Skeletal muscle tissue (tissue), 4 donors: ENCODE data around the gene FADS2. TPM values are rescaled to one million over a fixed set of nuclear protein-coding genes. Genes with fewer than 3 reads are reported as not detected.

ENCODE experiments used
- H3K27ac ChIP-seq: one replicate; pipeline ENCODE4 v1.7.0; 2013; ENCODE audit warnings: mild to moderate bottlenecking, low read depth, low read length, inconsistent platforms
- H3K27me3 ChIP-seq, 3 donors: one replicate each; pipeline ENCODE4 v1.7.0; 2013; ENCODE audit warnings: low read length in 3 of 3; ENCODE audit not compliant: control insufficient read depth in 3 of 3, insufficient read depth in 3 of 3
- H3K36me3 ChIP-seq, 3 donors: one replicate each; pipeline ENCODE4 v1.7.0; 2013; ENCODE audit warnings: low read length in 3 of 3; ENCODE audit not compliant: control insufficient read depth in 3 of 3, insufficient read depth in 3 of 3
- H3K4me1 ChIP-seq, 3 donors: one replicate each; pipeline ENCODE4 v1.7.0; 2013; ENCODE audit warnings: low read length in 3 of 3, mild to moderate bottlenecking in 3 of 3; ENCODE audit not compliant: control insufficient read depth in 3 of 3, insufficient read depth in 3 of 3
- H3K4me3 ChIP-seq, 3 donors: one replicate each; pipeline ENCODE4 v1.7.0; 2013; ENCODE audit warnings: low read length in 3 of 3
- H3K9ac ChIP-seq, 3 donors: one replicate each; pipeline ENCODE4 v1.7.0; 2013; ENCODE audit warnings: low read length in 3 of 3, mild to moderate bottlenecking in 3 of 3, moderate library complexity in 2 of 3, low read depth in 1 of 3
- H3K9me3 ChIP-seq, 3 donors: one replicate each; pipeline ENCODE4 v1.7.0; 2013; ENCODE audit warnings: low read length in 3 of 3; ENCODE audit not compliant: control insufficient read depth in 3 of 3
- total RNA-seq: library from RNA; depleted of rRNA; stranded (reverse); fragments of >200 nt; gene quantifications from one replicate; pipeline ENCODE4 v1.2.3, GENCODE V29; 2014
- donor health status: Osteomylitis.

FADS2 gene
- total RNA-seq, 1 donor from 2014 or later, result 41.2 TPM

DNA sequence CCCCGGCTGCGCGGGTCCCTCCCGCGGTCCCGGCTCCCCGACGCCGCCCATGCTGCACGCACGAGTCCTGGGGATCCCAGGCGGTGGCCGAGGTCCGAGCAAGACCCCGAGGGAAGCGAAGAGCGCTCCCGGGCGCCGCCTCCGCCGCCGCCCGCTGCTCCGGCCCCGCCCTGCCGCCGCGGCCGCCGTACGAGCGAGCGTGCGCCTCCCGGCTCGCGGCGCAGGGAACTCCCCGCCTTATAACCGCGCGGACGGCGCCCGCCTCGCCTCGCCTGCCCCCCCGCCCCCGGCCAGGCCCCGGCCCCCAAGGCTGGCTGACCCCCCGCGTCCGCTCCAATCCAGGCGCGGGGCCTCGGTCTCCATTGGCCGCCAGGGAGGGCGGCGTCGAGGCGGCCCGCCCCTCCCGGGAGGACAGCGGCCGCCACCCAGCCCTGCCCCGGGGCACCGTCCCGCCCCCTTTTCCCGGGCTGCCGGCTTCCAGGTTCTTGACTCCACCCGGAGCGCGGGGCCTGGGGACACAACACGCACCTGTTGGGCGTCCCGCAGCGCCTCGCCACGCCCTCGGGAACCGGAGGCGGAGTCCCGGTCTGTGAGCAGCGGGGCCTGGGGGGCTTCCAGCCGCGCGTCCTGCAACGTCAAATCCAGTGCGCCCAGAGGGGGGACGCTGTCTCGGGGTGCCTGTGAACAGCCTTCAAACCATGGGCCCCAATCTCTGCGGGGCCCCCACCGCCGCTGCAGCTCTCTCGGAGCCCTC lies 63.4 kb downstream of the FADS2 start, which contains the start of gene FADS3:
TSS of gene FADS3 (minus strand) at position 215 of the 754 bp plus-strand sequence. CDS start at position 51, 164 bp downstream.
- no peaks in the 10 kb centered on the region for H3K9me3 ChIP-seq
- peak within 1 kb of the TSS; percentile 48 to 91 (median 86) for H3K4me3 ChIP-seq
- peak within 1 kb of the TSS; percentile 77 for H3K27ac ChIP-seq
- H3K9ac ChIP-seq, result peak within 1 kb of the TSS; percentile 72 to 91 (median 86)
- peaks cover 28 to 35% (median 34%) of the 10 kb centered on the region in 3 donors for H3K4me1 ChIP-seq
- H3K27me3 ChIP-seq, result no peaks in the 10 kb centered on the region
- peaks cover 0 to 3% (median 0%) of the 10 kb centered on the region in 3 donors for H3K36me3 ChIP-seq

DNA sequence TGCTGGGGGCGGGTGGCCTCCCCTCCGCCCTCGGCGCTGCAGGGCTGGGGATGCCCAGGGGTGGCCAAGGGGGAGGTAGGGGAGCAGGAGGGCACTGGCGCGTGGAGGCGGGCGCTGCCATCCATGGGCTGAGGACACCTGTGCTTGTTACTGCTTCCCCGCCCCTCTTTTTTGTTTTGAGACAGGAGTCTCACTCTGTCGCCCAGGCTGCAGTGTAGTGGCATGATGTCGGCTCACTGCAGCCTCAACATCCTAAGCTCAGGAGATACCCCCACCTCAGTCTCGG lies 63.9 kb downstream of the FADS2 start:
- no peaks in the 10 kb centered on the region for H3K9me3 ChIP-seq
- no peaks in the 10 kb centered on the region for H3K27me3 ChIP-seq
- peak overlapping the region; percentile 67 to 80 (median 70) for H3K9ac ChIP-seq
- peak overlapping the region; percentile 66 for H3K27ac ChIP-seq
- H3K36me3 ChIP-seq, result peaks cover 0 to 5% (median 0%) of the 10 kb centered on the region in 3 donors
- H3K4me3 ChIP-seq, result peak overlapping the region in 2 of 3 donors; percentile 72 to 73
- peaks cover 28 to 32% (median 30%) of the 10 kb centered on the region in 3 donors for H3K4me1 ChIP-seq

DNA sequence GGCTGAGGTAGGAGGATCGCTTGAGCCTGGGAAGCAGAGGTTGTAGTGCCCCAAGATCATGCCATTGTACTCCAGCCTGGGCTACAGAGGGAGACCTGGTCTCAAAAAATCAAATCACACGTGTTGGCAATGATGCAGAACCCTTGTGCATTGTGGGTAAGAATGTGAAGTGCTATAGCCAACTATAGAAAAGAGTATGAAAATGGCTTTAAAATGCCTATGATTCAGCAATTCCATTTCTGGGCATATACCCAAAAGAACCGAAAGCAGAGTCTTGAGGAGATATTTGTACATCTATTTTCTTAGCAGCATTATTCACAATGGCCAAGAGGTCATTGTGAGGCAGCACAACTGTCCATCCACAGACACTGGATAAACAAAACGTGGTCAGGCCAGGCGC lies 65.9 kb downstream of the FADS2 start:
- Histone ChIP-seq H3K4me1 (peaks cover 15 to 21% (median 15%) of the 10 kb centered on the region in 3 donors), H3K9ac (no peak overlapping the region), H3K27ac (no peak overlapping the region), H3K27me3 (no peaks in the 10 kb centered on the region), H3K4me3 (no peak overlapping the region), H3K36me3 (peaks cover 0 to 9% (median 2%) of the 10 kb centered on the region in 3 donors), H3K9me3 (no peaks in the 10 kb centered on the region)

DNA sequence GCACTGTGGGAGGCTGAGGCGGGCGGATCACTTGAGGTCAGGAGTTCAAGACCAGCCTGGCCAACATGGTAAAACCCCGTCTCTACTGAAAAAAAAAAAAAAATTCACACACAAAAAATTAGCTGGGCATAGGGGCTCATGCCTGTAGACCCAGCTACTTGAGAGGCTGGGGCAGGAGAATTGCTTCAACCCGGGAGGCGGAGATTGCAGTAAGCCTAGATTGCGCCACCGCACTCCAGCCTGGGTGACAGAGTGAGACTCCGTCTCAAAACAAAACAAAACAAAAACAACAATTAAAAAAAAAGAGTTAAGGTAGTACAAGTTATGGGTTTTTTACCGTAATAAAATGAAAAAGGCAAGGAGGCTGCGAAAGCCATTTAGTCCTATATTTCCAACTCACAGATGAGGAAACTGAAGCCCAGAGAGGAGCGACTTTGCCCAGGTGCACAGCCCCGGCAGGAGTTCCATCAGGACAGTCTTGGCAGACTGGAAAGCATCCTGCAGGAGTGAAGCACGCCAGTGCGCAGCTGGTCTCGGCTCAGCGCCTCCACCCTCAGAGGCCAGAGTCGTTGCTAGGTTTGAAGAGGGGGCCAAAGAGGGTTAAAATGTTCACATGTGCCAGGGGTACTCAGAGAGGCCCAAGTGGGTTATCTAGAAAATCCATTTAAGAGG lies 67.1 kb downstream of the FADS2 start:
- Histone ChIP-seq H3K36me3 (peaks cover 0 to 9% (median 2%) of the 10 kb centered on the region in 3 donors), H3K4me3 (no peak overlapping the region), H3K9ac (no peak overlapping the region), H3K27me3 (no peaks in the 10 kb centered on the region), H3K27ac (no peak overlapping the region), H3K9me3 (no peaks in the 10 kb centered on the region), H3K4me1 (peaks cover 10 to 17% (median 17%) of the 10 kb centered on the region in 3 donors)

DNA sequence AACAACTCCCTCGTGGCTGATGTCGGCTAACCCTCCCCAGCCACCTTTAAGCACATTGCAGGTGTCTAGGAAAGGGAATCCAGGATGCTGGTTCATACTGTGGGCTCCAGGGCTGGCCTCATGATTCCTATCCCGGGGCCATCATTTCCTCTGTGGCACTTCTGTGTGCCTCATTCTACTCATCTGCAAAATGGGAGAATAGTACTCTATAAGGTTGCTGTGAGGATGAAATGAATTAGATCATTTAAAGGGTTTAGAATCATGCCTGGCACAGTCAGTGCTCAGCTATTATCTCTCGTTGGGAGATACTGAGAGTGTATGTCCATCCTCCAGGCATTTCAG lies 67.6 kb downstream of the FADS2 start:
- Histone ChIP-seq H3K36me3 (peaks cover 0 to 9% (median 2%) of the 10 kb centered on the region in 3 donors), H3K27ac (no peak overlapping the region), H3K9me3 (no peaks in the 10 kb centered on the region), H3K4me1 (peaks cover 5 to 12% (median 12%) of the 10 kb centered on the region in 3 donors), H3K9ac (no peak overlapping the region), H3K4me3 (no peak overlapping the region), H3K27me3 (no peaks in the 10 kb centered on the region)

DNA sequence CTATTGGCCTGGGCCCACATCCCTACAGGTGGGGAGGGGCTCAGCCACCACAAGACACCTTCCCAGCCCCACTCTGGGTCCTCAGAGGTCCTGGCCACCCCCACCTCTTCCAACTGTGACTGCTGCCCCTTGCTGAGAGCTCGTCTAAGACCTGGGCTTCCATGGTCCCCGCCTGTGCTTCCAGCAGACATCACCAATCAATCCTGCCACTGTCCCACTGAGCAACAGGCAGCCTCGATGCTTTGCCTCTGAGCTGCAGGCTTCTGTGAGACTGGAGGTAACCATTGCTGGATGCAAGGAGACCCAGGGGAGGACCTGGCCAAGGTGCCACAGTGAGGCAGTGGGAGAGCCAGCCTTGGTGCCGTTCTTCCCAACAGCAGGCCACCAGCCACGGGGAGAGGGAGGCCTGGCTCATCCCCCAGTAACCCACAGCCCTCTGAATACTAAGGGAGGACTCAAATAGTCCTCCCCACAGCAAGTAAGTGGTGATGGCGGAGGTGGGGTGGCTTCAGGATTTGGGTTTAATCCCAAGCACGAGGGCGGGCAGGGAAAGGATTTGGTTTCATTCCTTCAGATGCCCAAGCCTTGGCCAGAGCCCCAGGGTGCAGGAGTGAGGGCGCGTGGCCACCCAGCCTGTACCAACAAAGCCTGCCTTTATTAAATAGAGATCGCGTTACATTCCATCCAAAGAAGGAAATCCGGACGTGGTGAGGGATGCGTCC lies 68.7 kb downstream of the FADS2 start:
- Histone ChIP-seq H3K9me3 (no peaks in the 10 kb centered on the region), H3K4me3 (no peak overlapping the region), H3K36me3 (peaks cover 2 to 14% (median 2%) of the 10 kb centered on the region in 3 donors), H3K9ac (no peak overlapping the region), H3K27me3 (no peaks in the 10 kb centered on the region), H3K27ac (no peak overlapping the region), H3K4me1 (peaks cover 0 to 8% (median 6%) of the 10 kb centered on the region in 3 donors)

DNA sequence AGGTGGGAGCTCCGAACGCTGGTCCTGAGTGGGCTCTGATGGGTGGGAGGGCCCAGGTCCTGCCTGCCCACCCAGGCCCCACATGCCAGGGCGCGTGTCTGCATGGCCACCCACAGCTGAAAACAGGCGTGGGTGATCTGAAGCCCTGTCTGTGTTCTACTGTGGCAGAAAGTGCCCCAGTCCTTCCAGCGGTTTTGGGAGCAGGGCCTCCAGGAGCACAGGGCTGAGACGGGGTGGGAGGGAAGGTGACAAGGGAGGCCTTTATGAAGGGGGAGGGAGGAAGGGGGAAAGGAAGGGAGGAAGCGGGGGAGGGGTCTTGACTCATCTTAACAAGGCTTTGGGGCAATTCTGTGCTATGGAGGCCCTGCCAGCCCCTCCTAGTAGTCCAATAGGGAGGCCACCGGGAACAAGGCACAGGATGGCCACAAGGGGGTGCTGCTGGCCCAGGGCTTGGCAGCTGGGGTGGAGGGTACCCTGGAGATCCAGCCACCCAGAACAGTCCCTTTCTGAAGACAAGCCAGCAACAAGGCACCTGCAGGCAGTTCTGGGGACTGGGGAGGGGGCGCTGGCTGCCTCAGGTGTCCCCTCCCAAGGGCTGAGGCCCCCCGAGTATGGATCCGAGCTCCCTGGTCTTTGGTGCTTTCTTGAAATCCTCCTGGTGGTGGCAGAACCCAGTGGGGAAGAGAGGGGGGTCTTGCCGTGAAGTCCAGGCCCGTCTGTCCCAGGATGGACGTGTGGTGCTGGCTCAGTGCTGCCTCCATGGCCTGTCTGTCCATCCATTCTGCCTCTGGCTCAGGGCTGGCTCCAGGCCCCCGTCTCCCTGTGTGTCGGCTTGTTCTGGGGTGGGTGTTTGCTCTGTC lies 69.5 kb downstream of the FADS2 start:
- H3K27me3 ChIP-seq, result no peaks in the 10 kb centered on the region
- peaks cover 0 to 6% (median 4%) of the 10 kb centered on the region in 3 donors for H3K4me1 ChIP-seq
- no peak overlapping the region for H3K9ac ChIP-seq
- H3K36me3 ChIP-seq, result peaks cover 2 to 14% (median 2%) of the 10 kb centered on the region in 3 donors
- no peaks in the 10 kb centered on the region for H3K9me3 ChIP-seq
- no peak overlapping the region for H3K27ac ChIP-seq
- H3K4me3 ChIP-seq, result no peak overlapping the region

DNA sequence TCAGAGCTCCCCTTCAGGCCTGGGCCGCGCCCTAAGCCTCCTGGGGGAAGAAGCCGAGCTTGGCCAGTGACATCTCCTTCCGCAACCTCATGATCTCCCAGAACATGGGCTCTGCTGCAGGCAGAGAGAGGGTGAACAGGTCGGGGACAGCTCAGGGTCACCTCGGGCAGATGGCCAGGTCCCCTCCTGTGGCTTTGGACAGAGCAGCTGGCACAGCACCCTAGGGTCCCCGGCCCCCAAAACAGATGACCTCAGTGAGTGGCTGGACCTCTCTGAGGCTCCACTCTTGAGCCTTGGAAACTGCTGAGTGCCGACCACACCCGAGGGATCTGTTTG lies 70.1 kb downstream of the FADS2 start:
- H3K9ac ChIP-seq, result no peak overlapping the region
- no peaks in the 10 kb centered on the region for H3K9me3 ChIP-seq
- H3K4me3 ChIP-seq, result no peak overlapping the region
- H3K36me3 ChIP-seq, result peaks cover 2 to 14% (median 2%) of the 10 kb centered on the region in 3 donors
- no peak overlapping the region for H3K27ac ChIP-seq
- H3K27me3 ChIP-seq, result no peaks in the 10 kb centered on the region
- peaks cover 0 to 6% (median 4%) of the 10 kb centered on the region in 3 donors for H3K4me1 ChIP-seq

DNA sequence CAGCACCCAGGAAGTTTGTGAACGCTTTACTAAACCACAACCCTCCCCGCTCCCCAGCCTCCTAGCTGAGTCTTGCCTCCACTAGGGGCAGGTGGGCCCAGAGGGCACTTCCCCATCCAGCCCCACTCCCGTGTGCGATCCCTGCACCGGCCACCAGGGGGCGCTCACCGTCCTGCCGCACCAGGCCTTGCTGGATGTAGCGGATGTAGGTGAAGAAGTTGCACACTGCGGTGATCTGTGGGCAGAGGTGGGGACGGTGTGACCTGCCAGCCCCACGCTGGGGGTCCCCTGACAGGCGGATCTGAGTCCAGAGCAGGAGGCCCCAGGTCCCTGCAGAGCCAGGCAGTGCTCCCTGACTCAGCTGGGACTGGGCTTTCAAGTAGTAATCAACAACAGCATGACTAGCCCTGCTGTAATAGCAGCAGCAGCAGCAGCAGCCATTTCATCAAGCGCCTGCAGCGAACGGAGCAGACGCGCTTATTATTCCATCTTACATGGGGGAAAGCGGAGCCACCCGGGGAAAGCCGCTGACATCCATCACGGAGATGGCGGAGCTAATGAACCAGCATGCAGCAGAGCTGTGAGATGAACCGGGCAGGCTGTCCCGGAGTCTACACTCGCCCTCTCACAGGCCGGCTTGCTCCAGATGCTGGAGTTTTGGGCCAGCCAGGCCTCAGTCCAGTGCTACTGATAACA lies 71.2 kb downstream of the FADS2 start:
- peaks cover 0 to 6% (median 4%) of the 10 kb centered on the region in 3 donors for H3K4me1 ChIP-seq
- no peak overlapping the region for H3K27ac ChIP-seq
- H3K4me3 ChIP-seq, result no peak overlapping the region
- no peaks in the 10 kb centered on the region for H3K9me3 ChIP-seq
- H3K9ac ChIP-seq, result no peak overlapping the region
- H3K27me3 ChIP-seq, result no peaks in the 10 kb centered on the region
- peaks cover 2 to 17% (median 2%) of the 10 kb centered on the region in 3 donors for H3K36me3 ChIP-seq
